ES-I3 (cell line): Measurements from ENCODE around the gene SERTAD1.
A peak's percentile ranks its signal among the peaks of the same experiment; 100 is the strongest.
"Not testable (repeated sequence)": the region's sequence is repeated elsewhere in the genome, so short reads cannot be mapped to it uniquely, and the experiment has no call there.

Source experiments
- H3K36me3 ChIP-seq: 2 replicates; pipeline ENCODE4 v1.6.1; 2013; ENCODE audit warnings: mild to moderate bottlenecking, low read length, control low read depth, moderate library complexity; ENCODE audit not compliant: insufficient read depth
- H3K4me1 ChIP-seq: 2 replicates; pipeline ENCODE4 v1.6.1; 2013; ENCODE audit warnings: mild to moderate bottlenecking, control low read depth, low read length; ENCODE audit not compliant: insufficient read depth
- H3K9ac ChIP-seq: 2 replicates; pipeline ENCODE4 v1.6.1; 2013; ENCODE audit warnings: low read depth, mild to moderate bottlenecking, low read length, moderate library complexity
- H3K9me3 ChIP-seq: 2 replicates; pipeline ENCODE4 v1.6.1; 2013; ENCODE audit warnings: mild to moderate bottlenecking, low read length, moderate library complexity; ENCODE audit not compliant: control insufficient read depth, insufficient read depth

The SERTAD1 gene

DNA sequence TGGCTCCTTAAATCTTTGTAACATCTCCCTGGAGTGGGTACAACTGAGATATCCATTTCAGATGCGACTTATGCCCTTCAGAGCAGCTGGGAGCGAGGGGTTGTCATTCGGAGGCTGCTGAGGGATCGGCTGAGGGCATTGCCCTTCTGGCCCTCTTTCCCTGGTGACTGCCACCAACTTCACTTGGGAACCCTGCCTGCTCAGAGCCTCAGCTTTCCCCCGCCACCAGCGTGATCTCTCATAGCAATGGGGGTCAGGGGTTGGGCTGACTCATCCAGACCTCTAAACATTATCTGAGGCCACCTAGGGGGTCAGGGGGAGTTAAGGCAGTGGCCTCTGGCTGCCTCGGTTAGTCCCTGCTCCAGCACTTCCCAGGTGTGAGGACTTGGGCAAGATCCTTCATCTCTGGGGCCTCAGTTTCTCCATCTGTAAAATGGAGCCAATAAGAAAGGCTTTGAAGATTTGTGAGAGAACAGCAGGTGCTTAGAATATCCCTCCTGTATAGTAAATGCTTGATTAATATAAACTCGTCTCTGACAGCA lies 13.8 kb downstream of the SERTAD1 start:
- no peaks in the 10 kb centered on the region for H3K36me3 ChIP-seq
- no peak overlapping the region for H3K9ac ChIP-seq
- H3K4me1 ChIP-seq, result peaks cover 20% of the 10 kb centered on the region
- H3K9me3 ChIP-seq, result no peaks in the 10 kb centered on the region

DNA sequence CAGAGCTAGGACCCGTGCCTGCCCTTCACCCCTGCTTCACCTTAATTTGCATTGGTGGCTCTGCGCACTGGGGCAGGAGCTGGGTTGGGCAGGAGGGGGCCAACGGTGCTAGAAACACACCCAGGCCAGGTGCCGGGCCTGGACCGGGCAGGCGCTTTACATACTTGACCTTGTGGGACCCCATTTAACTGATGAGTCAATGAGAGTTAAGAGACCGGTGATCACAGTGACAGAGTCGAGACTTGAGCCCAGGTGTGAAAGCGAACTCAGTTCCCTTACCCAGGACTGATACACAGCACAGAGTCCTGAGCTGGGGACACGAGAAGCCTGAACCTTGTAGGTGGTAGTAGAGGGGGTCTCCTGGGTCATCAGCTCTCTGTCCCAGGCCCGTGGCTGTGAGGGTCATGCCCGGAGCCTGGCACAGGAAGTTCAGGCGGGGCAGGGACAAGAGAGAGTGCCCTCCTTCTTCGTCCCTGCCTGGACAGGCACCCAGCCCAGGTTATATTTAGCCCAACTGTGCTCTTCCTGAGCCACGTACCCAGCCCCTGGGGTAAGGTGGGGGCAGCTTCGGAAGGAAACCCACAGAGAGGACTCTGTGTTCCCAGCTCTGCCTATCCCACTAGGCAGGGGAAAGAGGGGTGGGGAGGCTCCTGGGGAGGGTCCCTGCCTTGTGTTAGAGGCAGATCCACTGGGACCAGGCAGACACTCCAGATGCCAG lies 14.5 kb downstream of the SERTAD1 start:
- H3K36me3 ChIP-seq, result no peaks in the 10 kb centered on the region
- no peaks in the 10 kb centered on the region for H3K9me3 ChIP-seq
- peaks cover 20% of the 10 kb centered on the region for H3K4me1 ChIP-seq
- H3K9ac ChIP-seq, result no peak overlapping the region

DNA sequence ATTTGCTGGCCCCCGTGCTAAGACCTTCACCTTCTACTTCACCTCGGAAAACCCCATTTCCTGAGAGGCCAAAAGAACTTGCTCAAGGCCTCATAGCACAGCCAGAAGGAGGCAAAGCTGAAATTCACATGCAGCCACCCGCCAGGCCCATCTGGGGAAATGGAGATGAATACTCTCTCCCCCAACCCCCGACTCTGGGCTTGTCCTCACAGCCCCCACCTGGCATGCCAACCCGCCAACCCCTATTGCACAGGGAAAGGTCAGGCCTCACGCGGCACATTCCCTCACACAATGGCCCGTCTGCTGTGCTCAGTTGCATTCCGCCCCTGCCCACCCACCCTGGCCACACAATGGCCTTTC lies 15.8 kb downstream of the SERTAD1 start:
- Histone ChIP-seq H3K4me1 (peaks cover 22% of the 10 kb centered on the region), H3K36me3 (no peaks in the 10 kb centered on the region), H3K9ac (no peak overlapping the region), H3K9me3 (no peaks in the 10 kb centered on the region)

DNA sequence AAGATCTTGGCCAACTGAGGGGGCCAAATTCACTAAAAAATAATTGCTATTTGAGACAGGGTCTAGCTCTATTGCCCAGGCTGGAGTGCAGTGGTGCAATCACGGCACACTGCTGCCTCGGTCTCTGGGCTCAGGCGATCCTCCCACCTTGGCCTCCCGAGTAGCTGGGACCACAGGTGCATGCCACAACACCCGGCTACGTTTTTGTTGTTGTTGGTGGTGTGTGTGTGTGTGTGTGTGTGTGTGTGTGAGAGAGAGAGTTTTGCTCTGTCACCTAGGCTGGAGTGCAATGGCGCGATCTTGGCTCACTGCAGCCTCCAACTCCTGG lies 17.2 kb downstream of the SERTAD1 start:
- peaks cover 22% of the 10 kb centered on the region for H3K4me1 ChIP-seq
- not testable (repeated sequence) for H3K36me3 ChIP-seq, H3K9me3 ChIP-seq, H3K9ac ChIP-seq

DNA sequence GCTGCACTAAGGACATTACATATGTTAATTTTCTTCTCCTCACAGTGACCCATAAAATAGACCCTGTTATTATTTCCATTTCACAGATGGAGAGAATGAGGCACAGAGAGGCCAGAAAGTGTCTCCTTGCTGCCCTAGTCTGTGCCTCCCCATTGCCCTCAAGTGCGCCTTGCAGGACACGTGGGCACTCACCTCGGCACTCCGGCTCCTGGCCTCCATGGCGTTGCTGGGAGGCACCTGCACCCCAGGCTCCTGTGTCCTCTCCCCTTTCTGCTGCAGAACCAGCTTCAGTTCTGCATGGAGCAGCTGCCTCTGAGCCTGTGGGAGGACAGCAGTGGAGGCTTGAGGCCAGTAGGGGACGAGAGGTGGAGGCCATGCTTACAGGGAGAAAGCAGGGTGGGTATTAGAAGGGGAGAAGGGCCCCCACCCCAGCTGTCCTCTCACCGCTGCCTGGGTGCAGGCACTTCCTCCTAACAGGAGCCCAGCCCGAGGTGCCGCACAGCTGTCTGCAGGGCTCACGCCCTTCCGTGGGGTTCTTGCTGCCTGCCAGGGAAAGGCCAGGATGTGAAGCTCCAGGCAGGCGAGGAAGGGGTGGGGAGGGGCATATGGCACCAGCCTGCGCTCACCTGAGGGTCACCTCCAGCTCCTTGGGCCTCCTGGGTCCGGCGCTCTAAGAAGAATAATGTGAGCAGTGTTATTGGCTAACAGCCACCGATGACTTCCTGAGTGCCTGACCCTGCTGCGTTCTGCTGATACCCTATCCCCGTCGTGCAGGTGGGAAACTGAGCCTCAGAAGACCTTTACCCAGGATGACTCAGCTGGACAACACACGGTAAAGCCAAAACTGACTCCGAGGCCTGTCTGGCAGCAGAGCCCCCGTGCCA lies 17.8 kb downstream of the SERTAD1 start:
- no peak overlapping the region for H3K9ac ChIP-seq
- peaks cover 21% of the 10 kb centered on the region for H3K4me1 ChIP-seq
- no peaks in the 10 kb centered on the region for H3K36me3 ChIP-seq
- no peaks in the 10 kb centered on the region for H3K9me3 ChIP-seq

DNA sequence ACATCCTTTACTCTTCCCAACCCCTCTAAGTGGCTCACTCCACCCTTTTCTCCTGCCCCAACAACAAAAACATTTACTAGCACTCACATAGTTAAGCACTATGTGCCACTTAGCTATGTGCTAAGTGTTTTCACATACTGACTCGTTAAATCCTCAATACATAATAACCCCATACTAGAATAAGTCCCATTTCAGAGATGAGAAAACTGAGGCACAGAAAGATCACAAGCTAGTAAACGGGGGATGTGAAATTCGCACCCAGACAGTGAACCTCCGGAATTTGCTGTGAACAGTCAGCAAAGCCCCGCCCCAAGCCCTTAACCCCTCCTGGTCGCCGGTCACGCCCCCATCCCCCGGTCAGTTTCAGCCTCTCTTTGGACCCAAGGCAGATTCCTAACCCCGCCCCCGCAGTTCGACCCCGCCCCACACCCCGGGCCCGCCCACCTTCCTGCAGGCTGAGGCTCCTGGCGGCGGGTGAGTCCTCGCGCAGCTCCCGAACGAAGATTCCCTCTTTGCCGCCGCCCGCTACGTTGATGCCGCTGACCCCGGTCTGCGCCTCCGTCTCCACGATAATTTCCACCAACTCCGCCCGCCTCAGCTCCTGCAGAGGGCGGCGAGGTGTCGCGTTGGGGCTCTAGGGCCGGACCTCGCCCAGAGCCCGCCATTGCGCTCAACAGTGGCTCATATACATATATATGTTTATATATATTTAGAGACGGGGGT lies 22.4 kb downstream of the SERTAD1 start:
- no peaks in the 10 kb centered on the region for H3K36me3 ChIP-seq
- no peaks in the 10 kb centered on the region for H3K9me3 ChIP-seq
- H3K9ac ChIP-seq, result peak overlapping the region; percentile 81
- peaks cover 12% of the 10 kb centered on the region; the same call in 1 of the 2 replicates for H3K4me1 ChIP-seq

DNA sequence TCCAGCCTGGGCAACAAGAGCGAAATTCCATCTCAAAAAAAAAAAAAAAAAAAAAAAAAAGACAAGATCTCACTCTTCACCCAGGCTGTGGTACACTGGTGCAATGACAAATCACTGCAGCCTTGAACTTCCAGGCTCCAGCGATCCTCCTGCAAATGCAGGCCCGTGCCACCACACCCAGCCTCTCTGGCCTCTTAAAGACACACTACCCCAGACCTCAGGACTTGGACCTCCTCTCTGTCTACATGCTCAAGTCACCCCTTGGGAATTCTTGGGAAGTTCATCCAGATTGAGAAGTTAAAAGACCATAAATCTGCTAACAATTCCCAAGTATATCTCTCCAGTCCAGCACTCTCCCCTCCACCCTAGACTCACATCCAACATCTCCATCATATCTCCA lies 25.2 kb downstream of the SERTAD1 start:
- no peak overlapping the region for H3K9ac ChIP-seq
- H3K9me3 ChIP-seq, result no peaks in the 10 kb centered on the region
- H3K4me1 ChIP-seq, result peaks cover 12% of the 10 kb centered on the region; the same call in 1 of the 2 replicates
- no peaks in the 10 kb centered on the region for H3K36me3 ChIP-seq

DNA sequence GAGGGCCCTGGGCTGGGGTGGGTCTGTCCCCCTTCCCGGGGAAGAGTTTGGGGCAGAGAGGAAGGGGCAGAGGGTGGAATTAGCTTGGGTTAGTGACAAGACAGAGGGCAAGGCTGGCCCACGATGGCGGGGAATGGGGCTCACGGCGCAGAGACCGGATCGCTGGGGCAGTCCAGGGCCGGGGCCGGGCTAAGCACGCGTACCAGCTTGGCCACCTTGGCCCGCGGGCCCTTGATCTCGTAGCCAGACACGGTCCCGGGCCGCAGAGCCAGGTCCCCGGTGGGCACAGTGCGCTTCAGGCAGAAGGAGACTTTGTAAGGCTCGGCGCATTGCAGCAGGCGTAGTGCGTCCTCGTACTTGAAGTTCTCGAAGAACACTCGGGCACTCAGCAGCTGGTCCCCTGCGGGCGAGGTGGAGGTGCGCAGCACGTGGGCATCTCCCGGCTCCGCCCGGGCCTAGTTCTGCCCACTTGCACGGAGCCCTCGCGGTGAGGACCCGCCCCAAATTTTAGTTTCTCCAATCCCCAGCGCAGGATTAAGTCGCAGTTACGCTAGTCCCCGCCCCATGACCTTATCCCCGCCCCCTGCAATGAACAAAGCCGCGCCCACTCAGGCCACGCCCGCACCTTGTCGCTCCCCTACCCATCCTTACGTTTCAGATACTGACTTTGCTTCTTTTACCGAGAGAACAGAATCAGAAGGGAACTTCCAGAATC lies 27.2 kb downstream of the SERTAD1 start:
- no peaks in the 10 kb centered on the region for H3K36me3 ChIP-seq
- H3K4me1 ChIP-seq, result peaks cover 4% of the 10 kb centered on the region; the same call in 1 of the 2 replicates
- H3K9me3 ChIP-seq, result no peaks in the 10 kb centered on the region
- H3K9ac ChIP-seq, result no peak overlapping the region; the same call in 1 of the 2 replicates

DNA sequence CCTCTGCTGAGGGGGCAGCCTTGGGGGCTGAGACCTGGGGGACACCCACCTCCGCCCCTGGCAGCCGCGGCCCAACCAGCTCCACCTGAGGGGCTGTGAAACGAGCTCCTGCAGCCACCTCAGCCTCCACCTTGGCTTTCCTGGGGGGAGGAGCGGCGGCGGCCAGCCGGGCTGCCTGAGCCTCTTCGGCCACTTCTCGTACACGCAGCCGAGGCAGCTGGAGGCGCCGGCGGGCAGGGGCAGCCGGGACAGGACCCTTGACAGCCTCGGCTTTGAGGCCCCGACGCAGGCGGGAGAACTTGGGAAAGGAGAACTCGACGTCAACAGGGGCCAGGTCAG lies 28.3 kb downstream of the SERTAD1 start:
- peaks cover 4% of the 10 kb centered on the region; the same call in 1 of the 2 replicates for H3K4me1 ChIP-seq
- no peak overlapping the region for H3K9ac ChIP-seq
- no peaks in the 10 kb centered on the region for H3K9me3 ChIP-seq
- H3K36me3 ChIP-seq, result no peaks in the 10 kb centered on the region

DNA sequence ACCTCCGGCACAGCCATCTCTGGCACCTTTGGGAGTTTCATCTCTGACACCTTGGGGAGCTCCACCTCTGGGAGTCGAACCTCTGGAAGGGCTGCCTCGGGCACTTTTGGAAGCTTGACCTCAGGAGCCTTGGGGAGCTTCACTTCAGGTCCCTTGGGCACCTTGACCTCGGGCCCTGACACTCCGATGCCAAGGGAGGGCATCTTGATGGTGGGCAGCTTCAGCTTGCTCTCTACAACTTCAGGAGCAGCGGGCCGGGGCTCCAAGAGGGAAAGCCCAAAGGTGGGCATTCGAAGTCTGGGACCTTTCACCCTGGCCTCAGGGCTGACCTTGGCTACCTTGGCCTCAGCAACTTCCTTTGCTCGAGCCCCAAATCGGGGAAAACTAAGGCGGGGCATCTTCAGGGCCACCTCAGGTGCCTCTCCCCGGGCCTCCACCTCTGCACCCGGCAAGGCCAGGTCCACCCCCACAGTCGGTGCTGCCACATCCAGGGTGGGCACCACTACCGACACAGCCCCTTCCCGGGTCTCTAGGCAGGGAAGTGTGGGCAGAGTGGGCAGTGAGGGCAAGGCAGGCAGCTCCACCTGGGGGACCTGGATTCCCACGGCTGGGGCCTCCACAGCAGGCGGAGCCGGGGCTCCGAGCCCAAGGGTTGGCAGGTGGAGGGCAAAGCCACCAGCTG lies 28.8 kb downstream of the SERTAD1 start:
- H3K4me1 ChIP-seq, result peaks cover 4% of the 10 kb centered on the region; the same call in 1 of the 2 replicates
- H3K9me3 ChIP-seq, result no peaks in the 10 kb centered on the region
- H3K9ac ChIP-seq, result no peak overlapping the region
- H3K36me3 ChIP-seq, result no peaks in the 10 kb centered on the region

DNA sequence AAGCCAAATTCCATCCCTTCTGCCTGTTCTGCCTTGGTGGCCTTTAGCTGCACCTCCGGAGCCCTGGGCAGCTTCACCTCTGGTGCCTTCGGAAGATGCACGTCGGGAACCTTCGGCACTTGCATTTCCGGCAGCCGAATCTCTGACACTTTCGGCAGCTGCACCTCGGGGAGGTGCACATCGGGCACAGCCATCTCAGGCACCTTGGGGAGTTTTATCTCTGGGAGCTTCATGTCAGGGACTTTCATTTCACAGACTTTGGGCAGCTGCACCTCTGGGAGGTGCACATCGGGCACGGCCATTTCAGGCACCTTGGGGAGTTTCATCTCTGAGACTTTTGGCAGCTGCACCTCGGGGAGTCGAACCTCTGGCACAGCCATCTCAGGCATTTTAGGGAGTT lies 29.8 kb downstream of the SERTAD1 start:
- Histone ChIP-seq H3K4me1 (peaks cover 4% of the 10 kb centered on the region; the same call in 1 of the 2 replicates), H3K9ac (no peak overlapping the region), H3K36me3 (no peaks in the 10 kb centered on the region), H3K9me3 (no peaks in the 10 kb centered on the region)

DNA sequence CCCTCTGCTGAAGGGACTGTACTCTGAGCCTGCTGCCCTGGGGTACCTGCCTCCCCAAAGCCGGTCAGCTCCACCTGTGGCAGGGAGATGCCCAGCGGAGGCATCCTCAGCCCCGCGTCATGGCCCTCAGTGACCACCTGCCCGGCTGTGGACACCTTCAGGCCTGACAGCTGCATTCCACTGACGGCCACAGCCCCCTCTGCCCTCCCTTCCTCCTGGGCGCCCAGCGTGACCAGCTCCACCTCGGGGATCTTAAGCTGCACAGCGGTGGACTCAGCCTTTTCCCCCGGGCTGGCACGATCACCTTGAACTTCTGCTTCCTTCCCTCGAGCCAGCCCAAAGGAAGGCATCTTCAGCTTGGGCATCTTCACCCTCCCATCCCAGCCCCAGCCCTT lies 31.0 kb downstream of the SERTAD1 start:
- no peaks in the 10 kb centered on the region for H3K36me3 ChIP-seq
- no peaks in the 10 kb centered on the region for H3K9me3 ChIP-seq
- no peak overlapping the region for H3K9ac ChIP-seq
- peaks cover 4% of the 10 kb centered on the region; the same call in 1 of the 2 replicates for H3K4me1 ChIP-seq

DNA sequence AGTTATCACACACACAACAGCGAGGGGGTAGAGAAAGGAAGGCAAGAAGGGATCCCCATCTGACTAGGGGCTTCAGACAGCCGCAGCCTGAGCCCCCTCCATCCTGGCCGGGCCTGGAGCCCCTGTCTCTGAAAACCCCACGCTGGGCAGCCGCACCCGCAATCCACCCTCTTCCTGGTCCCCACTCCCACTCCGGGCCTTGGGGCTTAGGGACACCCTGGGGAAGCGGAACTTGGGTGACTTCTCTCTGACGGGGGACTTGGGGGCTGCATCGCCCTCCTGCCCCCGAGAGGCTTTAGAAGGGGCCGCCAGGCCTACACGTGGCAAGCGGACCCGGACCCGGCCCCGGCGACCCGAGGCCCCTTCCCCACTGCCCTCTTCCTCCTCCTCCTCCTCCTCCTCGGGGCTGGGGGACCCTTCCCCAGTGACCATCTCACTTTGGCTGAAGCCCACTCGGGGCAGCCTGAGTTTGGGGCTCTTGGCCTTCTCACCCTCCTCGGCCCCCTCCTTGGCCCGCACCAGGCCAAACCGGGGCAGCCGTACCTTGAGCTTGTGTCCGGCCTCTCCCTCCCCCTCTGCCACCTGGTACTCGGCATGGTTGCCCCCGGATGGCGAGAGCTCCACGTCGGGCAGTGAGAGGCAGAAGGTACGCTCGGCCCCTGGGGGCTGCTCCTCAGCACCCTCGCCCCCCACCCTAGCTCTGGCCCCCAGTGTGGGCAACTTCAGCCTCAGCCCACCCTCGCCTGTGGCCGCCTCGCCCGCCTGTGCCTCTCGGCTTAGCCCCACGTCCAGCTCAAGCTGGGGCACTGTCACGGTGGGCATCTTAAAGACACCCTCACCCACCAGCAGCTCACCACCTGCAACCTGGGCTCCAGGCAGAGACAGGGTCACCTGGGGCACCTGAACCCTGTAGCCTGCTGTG lies 31.6 kb downstream of the SERTAD1 start:
- H3K9ac ChIP-seq, result no peak overlapping the region
- H3K36me3 ChIP-seq, result no peaks in the 10 kb centered on the region
- peaks cover 3% of the 10 kb centered on the region; the same call in 1 of the 2 replicates for H3K4me1 ChIP-seq
- no peaks in the 10 kb centered on the region for H3K9me3 ChIP-seq
